Measurements from ENCODE around the gene ZNF32. TPM values are rescaled to one million over a fixed set of nuclear protein-coding genes. Genes with fewer than 3 reads are reported as not detected.

ZNF32 gene
- total and polyA plus RNA-seq, 2 donors (not counting 3 experiments of a cell fraction or from before 2014, with no cell fraction given), result 12.5 to 14.4 TPM

GRCh38 chr10:43667317-43667731 is 18.6 kb upstream of the ZNF32 start:
- peak; percentile 18 for FAIRE-seq
- Histone ChIP-seq H3K4me3 (replicated peaks in 1 of 3; ENCODE audit: insufficient read depth in 1 of 3, low read depth in 1 of 3, low read length in 3 of 3) (no peak overlapping the region), H3K9ac (replicated peaks; ENCODE audit: extremely low read depth, insufficient read depth, low read length) (no peak overlapping the region)

More at GRCh38 chr10:43667317-43667731, 18.6 kb upstream of the ZNF32 start:
- Histone ChIP-seq H3K36me3 (ENCODE audit: control insufficient read depth in 2 of 2, extremely low read depth in 1 of 2, insufficient read depth in 2 of 2, low read length in 2 of 2) (no peaks in the 10 kb centered on the region), H3K27me3 (ENCODE audit: control insufficient read depth in 2 of 2, insufficient read depth in 2 of 2, low read length in 2 of 2) (peaks cover 13 to 18% of the 10 kb centered on the region in 2 experiments), H3K9me3 (replicated peaks; ENCODE audit: control insufficient read depth, insufficient read depth, low read length) (no peaks in the 10 kb centered on the region), H3K79me2 (ENCODE audit: control insufficient read depth, insufficient read depth, low read length) (no peaks in the 10 kb centered on the region), H4K20me1 (replicated peaks; ENCODE audit: control insufficient read depth, extremely low read depth, insufficient read depth, low read length) (no peaks in the 10 kb centered on the region), H2AFZ (ENCODE audit: low read depth, low read length) (peak overlapping the region; percentile 60), H3K4me1 (ENCODE audit: control insufficient read depth, extremely low read depth, insufficient read depth, low read length) (no peaks in the 10 kb centered on the region), H3K4me2 (ENCODE audit: insufficient read depth, low read length) (peak overlapping the region; percentile 13), H3K27ac (ENCODE audit: insufficient read depth, low read depth, low read length) (no peak overlapping the region), H3K9me1 (replicated peaks; ENCODE audit: control insufficient read depth, extremely low read depth, insufficient read depth, low read length) (no peaks in the 10 kb centered on the region)
- intact Hi-C loops (cut with micrococcal nuclease), result no loop called here
- BruUV-seq (replicated peaks), result no TSS peak
- dilution Hi-C loops (cut with MboI; ENCODE audit: extremely low pct_ligation_motif_present, low sequenced_read_pairs), result no loop called here
- POLR2A ChIA-PET, result no interaction called here
- CTCF ChIA-PET, result interaction anchor here (0.9 to 2.0 kb wide), 2 partner anchors 717 to 719 kb away, joined by 3 to 7 read pairs; partner anchors contain the start of gene CXCL12
- no peak for DNase-seq (ENCODE audit: low read depth, low spot score)
- TF ChIP-seq MAX (IDR thresholded peaks at IDR 0.05; ENCODE audit: insufficient read depth, insufficient read length), result no peak
- TF ChIP-seq GATA2 (IDR thresholded peaks at IDR 0.05; ENCODE audit: insufficient read depth, insufficient read length, low read depth, low read length), result no peak
- peak; percentile 18 to 51 for TF ChIP-seq CTCF (IDR thresholded peaks at IDR 0.05; ENCODE audit: extremely low read depth in 1 of 2, insufficient read depth in 1 of 2, low read depth in 1 of 2, low read length in 2 of 2)
- no peak for TF ChIP-seq POLR2AphosphoS5 (IDR thresholded peaks at IDR 0.05; ENCODE audit: insufficient read depth, low read depth, low read length)
